NB4 (cell line): Measurements from ENCODE around the gene MYOF.

ENCODE experiments used
- MYC ChIP-seq: IDR thresholded peaks from 2 replicates; pipeline ENCODE4 v1.6.1; 2011; ENCODE audit warnings: low read depth, low read length
- POLR2A ChIP-seq: IDR thresholded peaks from 2 replicates; pipeline ENCODE4 v1.6.1; 2011; ENCODE audit warnings: mild to moderate bottlenecking; ENCODE audit not compliant: insufficient read length; ENCODE audit errors: extremely low read depth
- TF ChIP-seq, protein P1 (sequence below): IDR thresholded peaks from one replicate; pipeline ENCODE4 v1.5.1; 2012; ENCODE audit warnings: low read depth, low read length

DNA sequence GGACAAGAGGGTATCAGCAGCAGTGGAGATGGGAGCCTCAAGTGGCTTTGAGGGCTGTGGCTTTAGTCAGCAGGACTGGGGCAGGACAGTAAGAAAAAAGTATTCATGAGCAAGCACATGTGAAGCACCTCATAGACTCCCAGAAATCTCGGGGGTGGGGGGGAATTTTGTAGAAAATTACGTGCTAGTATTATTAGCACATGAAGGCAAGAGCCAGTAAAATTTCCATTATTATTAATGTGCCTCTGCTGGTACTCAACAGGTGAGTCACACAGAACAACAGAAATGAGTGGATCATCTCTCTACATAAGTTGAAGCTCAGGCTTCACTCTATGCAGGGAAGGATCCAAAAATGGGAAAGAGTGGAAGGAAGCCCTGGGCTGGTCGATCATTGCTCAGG, 114.5 kb downstream of the MYOF start:
- TF ChIP-seq, protein P1, sequence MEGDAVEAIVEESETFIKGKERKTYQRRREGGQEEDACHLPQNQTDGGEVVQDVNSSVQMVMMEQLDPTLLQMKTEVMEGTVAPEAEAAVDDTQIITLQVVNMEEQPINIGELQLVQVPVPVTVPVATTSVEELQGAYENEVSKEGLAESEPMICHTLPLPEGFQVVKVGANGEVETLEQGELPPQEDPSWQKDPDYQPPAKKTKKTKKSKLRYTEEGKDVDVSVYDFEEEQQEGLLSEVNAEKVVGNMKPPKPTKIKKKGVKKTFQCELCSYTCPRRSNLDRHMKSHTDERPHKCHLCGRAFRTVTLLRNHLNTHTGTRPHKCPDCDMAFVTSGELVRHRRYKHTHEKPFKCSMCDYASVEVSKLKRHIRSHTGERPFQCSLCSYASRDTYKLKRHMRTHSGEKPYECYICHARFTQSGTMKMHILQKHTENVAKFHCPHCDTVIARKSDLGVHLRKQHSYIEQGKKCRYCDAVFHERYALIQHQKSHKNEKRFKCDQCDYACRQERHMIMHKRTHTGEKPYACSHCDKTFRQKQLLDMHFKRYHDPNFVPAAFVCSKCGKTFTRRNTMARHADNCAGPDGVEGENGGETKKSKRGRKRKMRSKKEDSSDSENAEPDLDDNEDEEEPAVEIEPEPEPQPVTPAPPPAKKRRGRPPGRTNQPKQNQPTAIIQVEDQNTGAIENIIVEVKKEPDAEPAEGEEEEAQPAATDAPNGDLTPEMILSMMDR, result no peak
- TF ChIP-seq POLR2A (no peak), MYC (no peak)
